ENCODE measurements around the gene KCNJ9. TPM values are rescaled to one million over a fixed set of nuclear protein-coding genes. Genes with fewer than 3 reads are reported as not detected.

Gene KCNJ9
- total and polyA plus RNA-seq, 2 of the 4 experiments (the other 2 are of a cell fraction) = not detected

DNA sequence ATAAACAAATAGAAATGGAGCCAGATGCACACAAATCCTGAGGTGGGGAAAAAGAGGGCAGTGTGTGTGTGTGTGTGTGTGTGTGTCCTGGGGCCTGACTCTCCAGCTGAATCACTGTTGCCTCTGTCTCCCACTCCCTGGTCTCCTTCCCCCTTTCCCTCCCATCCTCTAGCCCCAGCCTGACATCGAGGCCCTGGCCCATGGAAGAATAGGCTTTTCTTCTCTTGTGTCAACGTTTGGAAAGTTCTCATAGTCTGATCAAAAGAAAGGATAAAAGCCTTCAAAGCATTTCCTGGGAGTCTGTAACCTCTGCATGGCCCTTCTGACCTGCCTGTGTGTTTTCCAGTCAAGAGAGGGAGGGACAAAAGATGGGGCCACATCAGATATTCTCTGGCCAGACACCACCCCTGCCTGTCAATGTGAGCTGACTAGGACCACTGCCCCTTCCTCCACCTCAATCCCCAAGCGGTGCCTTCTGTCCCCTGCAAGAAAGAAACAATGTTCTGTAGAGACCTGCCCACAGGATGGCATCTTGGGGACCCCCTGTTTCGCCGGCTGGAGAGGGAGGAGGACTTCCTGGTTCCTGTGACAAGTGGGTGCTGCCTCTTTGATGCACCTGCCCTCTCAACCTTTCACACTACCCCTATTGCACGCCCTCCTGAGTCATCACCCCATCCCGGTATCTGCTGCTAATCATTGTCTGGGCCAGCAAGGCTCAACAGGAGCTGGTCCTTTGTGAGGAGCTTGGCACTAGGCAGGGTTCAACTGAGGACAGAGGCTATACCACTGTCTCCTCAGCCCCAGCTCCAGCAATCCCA, 27.6 kb upstream of the KCNJ9 start:
- H2AFZ ChIP-seq (replicated peaks; ENCODE audit: low read length, poor library complexity) = no peak overlapping the region
- H3K56ac ChIP-seq (ENCODE audit: extremely low read depth, insufficient read depth, low read length) = no peak overlapping the region
- no peaks in the 10 kb centered on the region for H3K36me3 ChIP-seq (ENCODE audit: control insufficient read depth, insufficient read depth, low read length)
- H3K9me1 ChIP-seq (ENCODE audit: insufficient read depth, low read length) = no peaks in the 10 kb centered on the region
- no peaks in the 10 kb centered on the region for H3K79me1 ChIP-seq (ENCODE audit: low read depth in 1 of 2, low read length in 2 of 2)
- DNase-seq (no peak), ATAC-seq (ENCODE audit: low read depth) (no peak)
- H3K27ac ChIP-seq (ENCODE audit: insufficient read depth, low read length) = no peak overlapping the region
- WGBS, 2 experiments (ENCODE audit: extremely low coverage in 2 of 2, insufficient read length in 1 of 2) = no CpG with 5 or more reads among the region's 7 CpGs
- H3K14ac ChIP-seq (replicated peaks; ENCODE audit: low read depth, low read length) = no peak overlapping the region
- H3K23ac ChIP-seq (ENCODE audit: low read depth, low read length) = no peak overlapping the region
- no peak overlapping the region for H2BK5ac ChIP-seq (ENCODE audit: low read depth, low read length, poor library complexity, severe bottlenecking)
- no peak overlapping the region for H3K18ac ChIP-seq (ENCODE audit: low read depth, low read length)
- ChIA-PET CTCF (no interaction called here), POLR2A (ENCODE audit: unreplicated experiment) (no interaction called here)
- H2AK9ac ChIP-seq (replicated peaks; ENCODE audit: low read depth, low read length, poor library complexity) = no peak overlapping the region
- no peak overlapping the region for H2AK5ac ChIP-seq (ENCODE audit: low read depth, low read length)
- no peak overlapping the region for H2BK120ac ChIP-seq (ENCODE audit: low read depth, low read length)
- H2BK15ac ChIP-seq (ENCODE audit: low read depth, low read length) = no peak overlapping the region
- H4K91ac ChIP-seq (ENCODE audit: insufficient read depth, low read depth, low read length) = no peak overlapping the region
- no peak overlapping the region for H3K9ac ChIP-seq (ENCODE audit: low read depth, low read length)
- no TSS peak for BruUV-seq (replicated peaks)
- no peaks in the 10 kb centered on the region for H3K9me3 ChIP-seq (ENCODE audit: control insufficient read depth, insufficient read depth, low read length)
- no peaks in the 10 kb centered on the region for H3K4me1 ChIP-seq (ENCODE audit: control insufficient read depth, insufficient read depth, low read length)
- no peak overlapping the region for H4K8ac ChIP-seq (ENCODE audit: low read depth in 2 of 2, low read length in 2 of 2)
- no peak overlapping the region for H2BK20ac ChIP-seq (ENCODE audit: low read depth, low read length)
- dilution Hi-C loops (cut with HindIII; ENCODE audit: low sequenced_read_pairs, unreplicated experiment) = no loop called here
- intact Hi-C loops (cut with micrococcal nuclease) = no loop called here
- TF ChIP-seq, protein P1, sequence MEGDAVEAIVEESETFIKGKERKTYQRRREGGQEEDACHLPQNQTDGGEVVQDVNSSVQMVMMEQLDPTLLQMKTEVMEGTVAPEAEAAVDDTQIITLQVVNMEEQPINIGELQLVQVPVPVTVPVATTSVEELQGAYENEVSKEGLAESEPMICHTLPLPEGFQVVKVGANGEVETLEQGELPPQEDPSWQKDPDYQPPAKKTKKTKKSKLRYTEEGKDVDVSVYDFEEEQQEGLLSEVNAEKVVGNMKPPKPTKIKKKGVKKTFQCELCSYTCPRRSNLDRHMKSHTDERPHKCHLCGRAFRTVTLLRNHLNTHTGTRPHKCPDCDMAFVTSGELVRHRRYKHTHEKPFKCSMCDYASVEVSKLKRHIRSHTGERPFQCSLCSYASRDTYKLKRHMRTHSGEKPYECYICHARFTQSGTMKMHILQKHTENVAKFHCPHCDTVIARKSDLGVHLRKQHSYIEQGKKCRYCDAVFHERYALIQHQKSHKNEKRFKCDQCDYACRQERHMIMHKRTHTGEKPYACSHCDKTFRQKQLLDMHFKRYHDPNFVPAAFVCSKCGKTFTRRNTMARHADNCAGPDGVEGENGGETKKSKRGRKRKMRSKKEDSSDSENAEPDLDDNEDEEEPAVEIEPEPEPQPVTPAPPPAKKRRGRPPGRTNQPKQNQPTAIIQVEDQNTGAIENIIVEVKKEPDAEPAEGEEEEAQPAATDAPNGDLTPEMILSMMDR (conservative IDR thresholded peaks at IDR 0.05; ENCODE audit: low read depth, low read length) = no peak
- TF ChIP-seq POLR2A (IDR thresholded peaks at IDR 0.05; ENCODE audit: low read depth, low read length) = no peak
- no peak for TF ChIP-seq ELK1 (IDR thresholded peaks at IDR 0.05; ENCODE audit: borderline replicate concordance, low read depth, low read length)
- TF ChIP-seq RCOR1 (IDR thresholded peaks at IDR 0.05; ENCODE audit: insufficient replicate concordance, low read length) = no peak
- TF ChIP-seq RAD21 (IDR thresholded peaks at IDR 0.05; ENCODE audit: low read length) = no peak
- no peak for TF ChIP-seq SMC3 (IDR thresholded peaks at IDR 0.05; ENCODE audit: low read depth, low read length)
- TF ChIP-seq MXI1 (IDR thresholded peaks at IDR 0.05; ENCODE audit: borderline replicate concordance, low read depth, low read length) = no peak
- no peak for TF ChIP-seq FOS (IDR thresholded peaks at IDR 0.05; ENCODE audit: low read depth, low read length)
- no peak for TF ChIP-seq CHD1 (IDR thresholded peaks at IDR 0.05; ENCODE audit: low read depth, low read length)
- TF ChIP-seq RFX5 (IDR thresholded peaks at IDR 0.05; ENCODE audit: low read depth, low read length) = no peak
- TF ChIP-seq MAFK (IDR thresholded peaks at IDR 0.05; ENCODE audit: low read depth, low read length) = no peak
- TF ChIP-seq CEBPB (IDR thresholded peaks at IDR 0.05; ENCODE audit: low read depth, low read length) = no peak
- no peak for TF ChIP-seq BHLHE40 (IDR thresholded peaks at IDR 0.05; ENCODE audit: low read depth, low read length)
- no peaks in the 10 kb centered on the region for H4K20me1 ChIP-seq (ENCODE audit: insufficient read depth, low read length)
- H3K4ac ChIP-seq (ENCODE audit: low read depth, low read length) = no peak overlapping the region
- peaks cover 63% of the 10 kb centered on the region for H3K27me3 ChIP-seq (ENCODE audit: control insufficient read depth, insufficient read depth, low read length)
- H3K4me2 ChIP-seq (ENCODE audit: low read depth, low read length) = no peak overlapping the region
- no peak overlapping the region for H4K5ac ChIP-seq (ENCODE audit: low read depth, low read length)
- in situ Hi-C loops (cut with MboI; ENCODE audit: low sequenced_read_pairs) = no loop called here
- no peak overlapping the region for H3K4me3 ChIP-seq (ENCODE audit: insufficient read depth, low read depth, low read length)

Measured in IMR-90 (cell line).